NCI-H128 (cell line): Measurements from ENCODE around the gene SYT1.

Experiments
- DNase-seq: peaks from one replicate; lab custom pipeline; 2025; ENCODE audit not compliant: unreplicated experiment; lab: John Stamatoyannopoulos, UW

The SYT1 gene

GRCh38 chr12:79329933-79330332 is 465.4 kb downstream of the SYT1 start:
- no peak for DNase-seq

- no peak for DNase-seq
These were observed 467.3 kb downstream of the SYT1 start for GRCh38 chr12:79331870-79332269.

- no peak for DNase-seq
These were observed 468.6 kb downstream of the SYT1 start for GRCh38 chr12:79333144-79333543.

- DNase-seq: no peak
These were observed 473.2 kb downstream of the SYT1 start for GRCh38 chr12:79337662-79338290.

- peak; percentile 32 for DNase-seq
These were observed 480.6 kb downstream of the SYT1 start for GRCh38 chr12:79344855-79345847.

- no peak for DNase-seq
These were observed 483.3 kb downstream of the SYT1 start for GRCh38 chr12:79347866-79348265.

GRCh38 chr12:79351251-79351650 is 486.7 kb downstream of the SYT1 start:
- DNase-seq: no peak

- no peak for DNase-seq
These were observed 491.6 kb downstream of the SYT1 start for GRCh38 chr12:79356216-79356615.

- DNase-seq: no peak
These were observed 492.5 kb downstream of the SYT1 start for GRCh38 chr12:79357048-79357447.

- no peak for DNase-seq
These were observed 494.2 kb downstream of the SYT1 start for GRCh38 chr12:79358716-79359300.

GRCh38 chr12:79360286-79360685 is 495.7 kb downstream of the SYT1 start:
- no peak for DNase-seq

- no peak for DNase-seq
These were observed 496.4 kb downstream of the SYT1 start for GRCh38 chr12:79360936-79361335.

- DNase-seq: no peak
These were observed 499.6 kb downstream of the SYT1 start for GRCh38 chr12:79364197-79364596.

- no peak for DNase-seq
These were observed 501.8 kb downstream of the SYT1 start for GRCh38 chr12:79366374-79366773.

GRCh38 chr12:79367032-79367589 is 502.5 kb downstream of the SYT1 start:
- DNase-seq: no peak

GRCh38 chr12:79370021-79370420 is 505.4 kb downstream of the SYT1 start:
- DNase-seq: no peak

- DNase-seq: no peak
These were observed 506.7 kb downstream of the SYT1 start for GRCh38 chr12:79371226-79371625.

GRCh38 chr12:79373896-79374499 is 509.4 kb downstream of the SYT1 start:
- no peak for DNase-seq

- no peak for DNase-seq
These were observed 510.0 kb downstream of the SYT1 start for GRCh38 chr12:79374545-79374944.

- no peak for DNase-seq
These were observed 510.5 kb downstream of the SYT1 start for GRCh38 chr12:79375050-79375449.

GRCh38 chr12:79378496-79378895 is 513.9 kb downstream of the SYT1 start:
- DNase-seq: no peak
